Uterus (tissue), 2 donors: ENCODE data around the gene CACNB4.

ENCODE experiments used
- CTCF ChIP-seq, 4 experiments: fragments of 200-600 bp in 2 of 4; fragments of 450-650 bp in 2 of 4; sonication (generic) in 2 of 4; IDR thresholded peaks; one replicate each; pipeline ENCODE4 v1.5.1; 2016 to 2019; ENCODE audit warnings: antibody characterized with exemption in 4 of 4, mild to moderate bottlenecking in 2 of 4, moderate library complexity in 1 of 4
- POLR2A ChIP-seq, 2 donors: fragments of 450-650 bp; IDR thresholded peaks; one replicate each; pipeline ENCODE4 v1.6.1; 2016; ENCODE audit warnings: antibody characterized with exemption in 2 of 2, mild to moderate bottlenecking in 1 of 2, moderate library complexity in 1 of 2

- no peak for TF ChIP-seq CTCF (IDR thresholded peaks at IDR 0.05)
- no peak for TF ChIP-seq POLR2A (IDR thresholded peaks at IDR 0.05)
Measured at GRCh38 chr2:151823651-151824050, 275.2 kb downstream of the CACNB4 start.
